ENCODE measurements around the gene TLE6. TPM values are rescaled to one million over a fixed set of nuclear protein-coding genes. Genes with fewer than 3 reads are reported as not detected.
"Not testable (repeated sequence)": the region's sequence is repeated elsewhere in the genome, so short reads cannot be mapped to it uniquely, and the experiment has no call there.

The TLE6 gene
- total RNA-seq, 1 donor from 2014 or later, result 21.0 TPM

DNA sequence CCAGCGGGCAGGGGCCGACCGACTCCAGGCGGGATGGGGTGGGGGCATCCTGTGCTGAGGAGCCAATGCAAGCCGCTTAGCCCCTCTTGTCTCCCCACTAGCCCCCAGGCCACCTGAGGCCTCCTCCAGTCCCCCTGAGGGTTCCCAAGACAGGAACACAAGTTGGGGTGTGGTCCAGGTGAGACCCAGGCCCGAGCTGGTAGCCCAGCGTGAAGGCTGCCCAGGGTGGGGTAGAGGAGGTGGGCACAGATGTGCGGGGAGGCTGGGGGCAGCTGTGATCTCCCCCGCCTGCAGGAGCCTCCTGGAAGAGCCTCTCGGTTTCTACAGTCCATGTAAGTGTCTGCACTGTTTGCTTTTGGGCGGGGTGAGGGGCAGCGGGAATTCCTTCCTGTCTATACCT lies 10.4 kb downstream of the TLE6 start:
- DNase-seq (ENCODE audit: low spot score, unreplicated experiment), result no peak
- H3K9me3 Mint-ChIP-seq (ENCODE audit: low read depth), result no peaks in the 10 kb centered on the region
- H3K27ac Mint-ChIP-seq, result no peak overlapping the region
- TF ChIP-seq, protein P1, sequence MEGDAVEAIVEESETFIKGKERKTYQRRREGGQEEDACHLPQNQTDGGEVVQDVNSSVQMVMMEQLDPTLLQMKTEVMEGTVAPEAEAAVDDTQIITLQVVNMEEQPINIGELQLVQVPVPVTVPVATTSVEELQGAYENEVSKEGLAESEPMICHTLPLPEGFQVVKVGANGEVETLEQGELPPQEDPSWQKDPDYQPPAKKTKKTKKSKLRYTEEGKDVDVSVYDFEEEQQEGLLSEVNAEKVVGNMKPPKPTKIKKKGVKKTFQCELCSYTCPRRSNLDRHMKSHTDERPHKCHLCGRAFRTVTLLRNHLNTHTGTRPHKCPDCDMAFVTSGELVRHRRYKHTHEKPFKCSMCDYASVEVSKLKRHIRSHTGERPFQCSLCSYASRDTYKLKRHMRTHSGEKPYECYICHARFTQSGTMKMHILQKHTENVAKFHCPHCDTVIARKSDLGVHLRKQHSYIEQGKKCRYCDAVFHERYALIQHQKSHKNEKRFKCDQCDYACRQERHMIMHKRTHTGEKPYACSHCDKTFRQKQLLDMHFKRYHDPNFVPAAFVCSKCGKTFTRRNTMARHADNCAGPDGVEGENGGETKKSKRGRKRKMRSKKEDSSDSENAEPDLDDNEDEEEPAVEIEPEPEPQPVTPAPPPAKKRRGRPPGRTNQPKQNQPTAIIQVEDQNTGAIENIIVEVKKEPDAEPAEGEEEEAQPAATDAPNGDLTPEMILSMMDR (IDR thresholded peaks at IDR 0.05; ENCODE audit: unreplicated experiment), result no peak
- H3K27me3 Mint-ChIP-seq, result no peaks in the 10 kb centered on the region
- H3K4me3 Mint-ChIP-seq (ENCODE audit: low read depth), result no peak overlapping the region
- H3K4me1 Mint-ChIP-seq (ENCODE audit: low read depth), result peaks cover 22% of the 10 kb centered on the region
- no peaks in the 10 kb centered on the region for H3K36me3 Mint-ChIP-seq (ENCODE audit: insufficient read depth)

DNA sequence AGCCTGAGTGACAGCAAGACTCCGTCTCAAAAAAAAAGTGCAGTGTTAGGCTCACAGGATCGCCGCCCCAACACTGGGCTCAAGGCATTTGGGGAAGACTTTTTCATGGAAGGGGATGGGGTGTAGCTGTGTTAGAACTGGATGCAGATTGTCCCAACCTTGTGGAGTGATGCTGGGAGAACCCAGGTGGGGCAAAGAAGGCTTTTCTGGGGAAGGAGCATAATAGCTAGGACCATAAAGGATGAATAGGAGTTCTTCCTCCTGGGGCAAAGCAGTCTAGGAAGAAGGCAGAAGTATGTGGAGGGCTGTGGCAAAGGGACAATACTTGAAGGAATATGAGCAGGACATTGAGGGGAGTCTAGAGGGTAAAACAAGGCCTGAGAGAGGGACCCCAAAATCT lies 11.2 kb downstream of the TLE6 start:
- no peak for DNase-seq (ENCODE audit: low spot score, unreplicated experiment)
- TF ChIP-seq, protein P1 (IDR thresholded peaks at IDR 0.05; ENCODE audit: unreplicated experiment), result no peak
- Mint-ChIP-seq H3K4me1 (ENCODE audit: low read depth) (peaks cover 16% of the 10 kb centered on the region), H3K27ac (no peak overlapping the region), H3K27me3 (no peaks in the 10 kb centered on the region), H3K4me3 (ENCODE audit: low read depth) (no peak overlapping the region), H3K36me3 (ENCODE audit: insufficient read depth) (no peaks in the 10 kb centered on the region), H3K9me3 (ENCODE audit: low read depth) (no peaks in the 10 kb centered on the region)

DNA sequence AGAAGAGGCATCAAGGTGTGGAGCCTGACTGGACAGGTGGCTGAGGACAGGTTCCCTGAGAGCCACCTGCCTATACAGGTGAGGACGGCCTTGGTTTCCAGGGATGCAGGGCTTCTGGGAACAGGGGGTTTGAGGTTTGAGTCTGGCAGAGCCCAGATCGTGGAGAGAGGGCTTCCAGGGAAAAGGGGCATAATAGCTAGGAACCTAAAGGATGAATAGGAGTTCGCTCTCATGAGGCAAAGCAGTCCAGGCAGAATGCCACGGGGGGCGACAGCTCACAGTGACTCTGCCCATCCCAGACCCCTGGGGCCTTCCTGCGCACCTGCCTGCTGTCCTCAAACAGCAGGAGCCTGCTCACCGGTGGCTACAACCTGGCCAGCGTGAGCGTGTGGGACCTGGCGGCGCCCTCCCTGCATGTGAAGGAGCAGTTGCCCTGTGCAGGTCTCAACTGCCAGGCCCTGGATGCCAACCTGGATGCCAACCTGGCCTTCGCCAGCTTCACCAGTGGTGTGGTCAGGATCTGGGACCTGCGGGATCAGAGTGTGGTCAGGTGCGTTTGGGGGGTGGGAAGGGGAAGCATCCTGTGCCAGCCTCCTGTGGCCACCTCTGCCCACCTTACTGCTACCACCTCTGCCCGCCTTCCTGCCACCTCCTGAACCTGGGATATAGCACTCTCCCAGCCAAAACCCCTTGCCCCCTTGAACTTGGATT lies 12.0 kb downstream of the TLE6 start:
- TF ChIP-seq, protein P1 (IDR thresholded peaks at IDR 0.05; ENCODE audit: unreplicated experiment), result no peak
- H3K4me1 Mint-ChIP-seq (ENCODE audit: low read depth), result peaks cover 14% of the 10 kb centered on the region
- no peaks in the 10 kb centered on the region for H3K27me3 Mint-ChIP-seq
- H3K4me3 Mint-ChIP-seq (ENCODE audit: low read depth), result no peak overlapping the region
- no peak overlapping the region for H3K27ac Mint-ChIP-seq
- H3K9me3 Mint-ChIP-seq (ENCODE audit: low read depth), result no peaks in the 10 kb centered on the region
- DNase-seq (ENCODE audit: low spot score, unreplicated experiment), result no peak
- no peaks in the 10 kb centered on the region for H3K36me3 Mint-ChIP-seq (ENCODE audit: insufficient read depth)

DNA sequence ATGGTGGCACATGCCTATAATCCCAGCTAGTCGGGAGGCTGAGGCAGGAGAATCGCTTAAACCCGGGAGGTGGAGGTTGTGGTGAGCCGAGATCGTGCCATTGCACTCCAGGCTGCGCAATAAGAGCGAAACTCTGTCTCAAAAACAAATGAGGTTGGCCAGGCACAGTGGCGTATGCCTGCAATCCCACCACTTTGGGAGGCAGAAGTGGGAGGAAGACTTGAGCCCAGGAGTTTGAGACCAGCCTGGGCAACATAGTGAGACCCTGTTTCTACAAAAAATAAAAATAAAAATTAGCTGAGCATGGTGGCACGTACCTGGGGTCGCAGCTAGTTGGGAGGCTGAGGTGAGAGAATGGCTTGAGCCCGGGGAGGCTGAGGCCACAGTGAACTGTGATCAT lies 15.0 kb downstream of the TLE6 start:
- H3K36me3 Mint-ChIP-seq (ENCODE audit: insufficient read depth); H3K4me1 Mint-ChIP-seq (ENCODE audit: low read depth); H3K27me3 Mint-ChIP-seq; DNase-seq (ENCODE audit: low spot score, unreplicated experiment); H3K27ac Mint-ChIP-seq; H3K9me3 Mint-ChIP-seq (ENCODE audit: low read depth); H3K4me3 Mint-ChIP-seq (ENCODE audit: low read depth): not testable (repeated sequence)

DNA sequence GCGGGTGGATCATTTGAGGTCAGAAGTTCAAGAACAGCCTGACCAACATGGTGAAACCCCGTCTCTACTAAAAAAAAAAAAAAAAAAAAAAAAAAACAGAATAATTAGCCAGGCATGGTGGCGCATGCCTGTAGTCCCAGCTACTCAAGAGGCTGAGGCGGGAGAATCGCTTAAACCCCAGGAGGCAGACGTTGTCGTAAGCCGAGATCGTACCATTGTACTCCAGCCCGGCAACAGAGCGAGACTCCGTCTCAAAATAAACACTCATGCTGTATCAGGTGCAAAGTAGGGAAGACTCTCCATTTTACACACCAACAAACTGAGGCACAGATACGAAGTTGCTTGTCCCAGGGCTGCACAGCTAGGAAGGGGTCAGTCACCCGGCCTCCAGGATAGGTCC lies 15.6 kb downstream of the TLE6 start:
- Mint-ChIP-seq H3K27ac (no peak overlapping the region), H3K36me3 (ENCODE audit: insufficient read depth) (peaks cover 15% of the 10 kb centered on the region)

More for the DNA sequence above, 15.6 kb downstream of the TLE6 start:
- DNase-seq (ENCODE audit: low spot score, unreplicated experiment), result no peak
- TF ChIP-seq, protein P1 (IDR thresholded peaks at IDR 0.05; ENCODE audit: unreplicated experiment), result no peak
- no peak overlapping the region for H3K4me3 Mint-ChIP-seq (ENCODE audit: low read depth)
- H3K27me3 Mint-ChIP-seq, result no peaks in the 10 kb centered on the region
- no peaks in the 10 kb centered on the region for H3K9me3 Mint-ChIP-seq (ENCODE audit: low read depth)
- H3K4me1 Mint-ChIP-seq (ENCODE audit: low read depth), result peaks cover 2% of the 10 kb centered on the region
